ENCODE results near the gene SSX2IP.
"Not testable (repeated sequence)": the region's sequence is repeated elsewhere in the genome, so short reads cannot be mapped to it uniquely, and the experiment has no call there.

DNA sequence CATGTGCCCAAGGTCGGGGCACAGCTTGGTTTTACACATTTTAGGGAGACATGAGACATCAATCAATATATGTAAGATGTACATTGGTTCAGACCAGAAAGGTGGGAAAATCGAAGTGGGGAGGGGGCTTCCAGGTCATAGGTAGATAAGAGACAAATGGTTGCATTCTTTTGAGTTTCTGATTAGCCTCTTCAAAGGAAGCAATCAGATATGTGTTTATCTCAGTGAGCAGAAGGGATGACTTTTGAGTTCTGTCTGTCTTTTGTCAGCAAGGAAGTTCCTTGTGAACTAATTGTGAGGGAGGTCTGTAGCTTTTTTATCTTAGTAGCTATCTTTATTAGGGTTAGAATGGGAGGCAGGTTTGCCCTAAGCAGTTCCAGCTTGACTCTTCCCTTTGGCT lies 31.6 kb upstream of the SSX2IP start:
- TF ChIP-seq, protein P1, sequence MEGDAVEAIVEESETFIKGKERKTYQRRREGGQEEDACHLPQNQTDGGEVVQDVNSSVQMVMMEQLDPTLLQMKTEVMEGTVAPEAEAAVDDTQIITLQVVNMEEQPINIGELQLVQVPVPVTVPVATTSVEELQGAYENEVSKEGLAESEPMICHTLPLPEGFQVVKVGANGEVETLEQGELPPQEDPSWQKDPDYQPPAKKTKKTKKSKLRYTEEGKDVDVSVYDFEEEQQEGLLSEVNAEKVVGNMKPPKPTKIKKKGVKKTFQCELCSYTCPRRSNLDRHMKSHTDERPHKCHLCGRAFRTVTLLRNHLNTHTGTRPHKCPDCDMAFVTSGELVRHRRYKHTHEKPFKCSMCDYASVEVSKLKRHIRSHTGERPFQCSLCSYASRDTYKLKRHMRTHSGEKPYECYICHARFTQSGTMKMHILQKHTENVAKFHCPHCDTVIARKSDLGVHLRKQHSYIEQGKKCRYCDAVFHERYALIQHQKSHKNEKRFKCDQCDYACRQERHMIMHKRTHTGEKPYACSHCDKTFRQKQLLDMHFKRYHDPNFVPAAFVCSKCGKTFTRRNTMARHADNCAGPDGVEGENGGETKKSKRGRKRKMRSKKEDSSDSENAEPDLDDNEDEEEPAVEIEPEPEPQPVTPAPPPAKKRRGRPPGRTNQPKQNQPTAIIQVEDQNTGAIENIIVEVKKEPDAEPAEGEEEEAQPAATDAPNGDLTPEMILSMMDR (conservative IDR thresholded peaks at IDR 0.05 in 1 of 2, IDR thresholded peaks at IDR 0.05 in 1 of 2; ENCODE audit: low read depth in 1 of 2, low read length in 2 of 2): not testable (repeated sequence)
- not testable (repeated sequence) for TF ChIP-seq EZH2 (IDR thresholded peaks at IDR 0.05; ENCODE audit: low read length, missing control alignments)

Data from fibroblast of lung (primary cell).